ENCODE data around the gene PCK2. TPM values are rescaled to one million over a fixed set of nuclear protein-coding genes. Genes with fewer than 3 reads are reported as not detected.

Gene PCK2
- total and polyA plus RNA-seq, 2 donors (not counting 3 experiments of a cell fraction or from before 2014, with no cell fraction given): 23.5 to 24.5 TPM

GRCh38 chr14:24113379-24113800, 19.3 kb downstream of the PCK2 start:
- H3K9ac ChIP-seq (replicated peaks; ENCODE audit: extremely low read depth, insufficient read depth, low read length): peak overlapping the region; percentile 88
- no peaks in the 10 kb centered on the region for H3K27me3 ChIP-seq (ENCODE audit: control insufficient read depth in 2 of 2, insufficient read depth in 2 of 2, low read length in 2 of 2)
- intact Hi-C loops (cut with micrococcal nuclease) (loop anchor here (5.0 kb wide), 1 partner anchor 1181 kb away; no protein-coding TSS in a partner anchor), dilution Hi-C loops (cut with MboI; ENCODE audit: extremely low pct_ligation_motif_present, low sequenced_read_pairs) (no loop called here)
- DNase-seq (ENCODE audit: low read depth, low spot score) (no peak), FAIRE-seq (peak; percentile 21)
- TF ChIP-seq, protein P1, sequence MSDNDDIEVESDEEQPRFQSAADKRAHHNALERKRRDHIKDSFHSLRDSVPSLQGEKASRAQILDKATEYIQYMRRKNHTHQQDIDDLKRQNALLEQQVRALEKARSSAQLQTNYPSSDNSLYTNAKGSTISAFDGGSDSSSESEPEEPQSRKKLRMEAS (IDR thresholded peaks at IDR 0.05; ENCODE audit: insufficient read depth, insufficient read length): no peak
- TF ChIP-seq POLR2A (IDR thresholded peaks at IDR 0.05; ENCODE audit: low read depth, low read length) (no peak), JUN (IDR thresholded peaks at IDR 0.05; ENCODE audit: borderline replicate concordance, insufficient read depth, insufficient read length, low read depth) (no peak), GATA2 (IDR thresholded peaks at IDR 0.05; ENCODE audit: insufficient read depth, insufficient read length, low read depth, low read length) (no peak), MYC (IDR thresholded peaks at IDR 0.05; ENCODE audit: low read depth, low read length) (no peak), FOS (IDR thresholded peaks at IDR 0.05; ENCODE audit: borderline replicate concordance, insufficient read depth, low read length) (no peak), POLR2AphosphoS5 (IDR thresholded peaks at IDR 0.05; ENCODE audit: insufficient read depth, low read depth, low read length) (no peak), EZH2 (IDR thresholded peaks at IDR 0.05; ENCODE audit: borderline replicate concordance, low read depth, low read length, severe bottlenecking) (no peak)
- TF ChIP-seq, protein P2, sequence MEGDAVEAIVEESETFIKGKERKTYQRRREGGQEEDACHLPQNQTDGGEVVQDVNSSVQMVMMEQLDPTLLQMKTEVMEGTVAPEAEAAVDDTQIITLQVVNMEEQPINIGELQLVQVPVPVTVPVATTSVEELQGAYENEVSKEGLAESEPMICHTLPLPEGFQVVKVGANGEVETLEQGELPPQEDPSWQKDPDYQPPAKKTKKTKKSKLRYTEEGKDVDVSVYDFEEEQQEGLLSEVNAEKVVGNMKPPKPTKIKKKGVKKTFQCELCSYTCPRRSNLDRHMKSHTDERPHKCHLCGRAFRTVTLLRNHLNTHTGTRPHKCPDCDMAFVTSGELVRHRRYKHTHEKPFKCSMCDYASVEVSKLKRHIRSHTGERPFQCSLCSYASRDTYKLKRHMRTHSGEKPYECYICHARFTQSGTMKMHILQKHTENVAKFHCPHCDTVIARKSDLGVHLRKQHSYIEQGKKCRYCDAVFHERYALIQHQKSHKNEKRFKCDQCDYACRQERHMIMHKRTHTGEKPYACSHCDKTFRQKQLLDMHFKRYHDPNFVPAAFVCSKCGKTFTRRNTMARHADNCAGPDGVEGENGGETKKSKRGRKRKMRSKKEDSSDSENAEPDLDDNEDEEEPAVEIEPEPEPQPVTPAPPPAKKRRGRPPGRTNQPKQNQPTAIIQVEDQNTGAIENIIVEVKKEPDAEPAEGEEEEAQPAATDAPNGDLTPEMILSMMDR (IDR thresholded peaks at IDR 0.05; ENCODE audit: extremely low read depth in 1 of 2, insufficient read depth in 1 of 2, low read depth in 1 of 2, low read length in 2 of 2): no peak
- POLR2A ChIA-PET: interaction anchor here (2.0 to 2.3 kb wide), 2 partner anchors 19 to 33 kb away, joined by 11 to 13 read pairs; partner anchors contain the start of genes PCK2 and PSME2
- BruUV-seq (replicated peaks): no TSS peak
- peaks cover 18% of the 10 kb centered on the region for H3K4me1 ChIP-seq (ENCODE audit: control insufficient read depth, extremely low read depth, insufficient read depth, low read length)
- peaks cover 4 to 5% of the 10 kb centered on the region in 2 experiments for H3K36me3 ChIP-seq (ENCODE audit: control insufficient read depth in 2 of 2, extremely low read depth in 1 of 2, insufficient read depth in 2 of 2, low read length in 2 of 2)
- H2AFZ ChIP-seq (ENCODE audit: low read depth, low read length): peak overlapping the region; percentile 97
- CTCF ChIA-PET: interaction anchor here (1.5 to 2.9 kb wide), 6 partner anchors 19 to 56 kb away, joined by 5 to 27 read pairs (median 12); partner anchors contain the start of genes EMC9, IRF9 and PCK2
- no peaks in the 10 kb centered on the region for H3K79me2 ChIP-seq (ENCODE audit: control insufficient read depth, insufficient read depth, low read length)
- H3K4me3 ChIP-seq (replicated peaks in 1 of 3; ENCODE audit: insufficient read depth in 1 of 3, low read depth in 1 of 3, low read length in 3 of 3): peak overlapping the region; percentile 46 to 92 (median 84)
- H3K4me2 ChIP-seq (ENCODE audit: insufficient read depth, low read length): peak overlapping the region; percentile 90
- no peaks in the 10 kb centered on the region for H4K20me1 ChIP-seq (replicated peaks; ENCODE audit: control insufficient read depth, extremely low read depth, insufficient read depth, low read length)
- no peaks in the 10 kb centered on the region for H3K9me1 ChIP-seq (replicated peaks; ENCODE audit: control insufficient read depth, extremely low read depth, insufficient read depth, low read length)
- peak overlapping the region; percentile 88 for H3K27ac ChIP-seq (ENCODE audit: insufficient read depth, low read depth, low read length)
- H3K9me3 ChIP-seq (replicated peaks; ENCODE audit: control insufficient read depth, insufficient read depth, low read length): no peaks in the 10 kb centered on the region
